HG03565 (cell line): Measurements from ENCODE around the gene AGBL1.

Source experiments
- ATAC-seq: cut with Tn5 transposase; IDR thresholded peaks from one replicate; pipeline ENCODE4 v1.9.1; 2021; ENCODE audit warnings: mild to moderate bottlenecking, moderate library complexity; ENCODE audit not compliant: unreplicated experiment

The AGBL1 gene

GRCh38 chr15:86162641-86163040, 83.0 kb downstream of the AGBL1 start:
- no peak for ATAC-seq

DNA sequence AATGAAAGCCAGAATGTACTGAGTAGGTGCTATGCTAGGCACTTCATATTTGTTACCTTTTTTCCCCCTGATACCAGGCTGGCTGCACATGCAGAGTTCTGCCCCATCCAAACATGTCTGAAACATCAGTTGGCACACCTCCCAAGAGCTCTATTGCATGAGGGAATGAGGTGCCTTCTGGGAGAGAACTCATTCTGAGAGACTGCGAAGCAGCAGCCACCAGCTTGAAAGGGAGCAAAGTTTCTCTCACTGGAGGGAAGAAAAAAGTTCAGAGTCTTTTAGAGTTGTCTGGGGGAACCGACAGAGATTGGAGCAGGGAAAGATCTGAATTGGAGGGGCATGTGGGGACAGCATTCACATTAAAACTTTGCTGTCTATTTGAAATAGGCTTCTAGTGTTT, 84.1 kb downstream of the AGBL1 start:
- ATAC-seq: no peak

- ATAC-seq: no peak
These were observed 84.7 kb downstream of the AGBL1 start for GRCh38 chr15:86164232-86164898.

- ATAC-seq: no peak
These were observed 85.9 kb downstream of the AGBL1 start for GRCh38 chr15:86165265-86166211.

DNA sequence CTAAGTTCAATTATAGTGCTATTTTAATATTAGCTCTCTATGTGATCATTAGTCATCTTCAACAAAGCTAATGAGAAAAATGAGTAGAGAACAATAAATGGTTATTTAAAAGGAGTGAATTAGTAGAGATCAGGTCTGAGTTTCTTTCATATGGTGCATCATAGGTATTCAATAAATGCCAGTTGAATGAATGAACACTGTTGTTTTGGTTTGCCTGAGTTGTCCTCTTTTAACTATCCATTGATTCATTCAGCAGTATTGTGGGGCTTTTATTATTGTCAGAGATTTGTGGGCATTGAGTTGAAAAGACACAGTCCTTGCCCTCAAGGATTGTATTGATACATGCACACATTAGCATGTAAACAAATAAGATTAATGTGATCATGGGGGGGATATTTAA, 88.2 kb downstream of the AGBL1 start:
- no peak for ATAC-seq

GRCh38 chr15:86178845-86179244, 99.2 kb downstream of the AGBL1 start:
- ATAC-seq: no peak

DNA sequence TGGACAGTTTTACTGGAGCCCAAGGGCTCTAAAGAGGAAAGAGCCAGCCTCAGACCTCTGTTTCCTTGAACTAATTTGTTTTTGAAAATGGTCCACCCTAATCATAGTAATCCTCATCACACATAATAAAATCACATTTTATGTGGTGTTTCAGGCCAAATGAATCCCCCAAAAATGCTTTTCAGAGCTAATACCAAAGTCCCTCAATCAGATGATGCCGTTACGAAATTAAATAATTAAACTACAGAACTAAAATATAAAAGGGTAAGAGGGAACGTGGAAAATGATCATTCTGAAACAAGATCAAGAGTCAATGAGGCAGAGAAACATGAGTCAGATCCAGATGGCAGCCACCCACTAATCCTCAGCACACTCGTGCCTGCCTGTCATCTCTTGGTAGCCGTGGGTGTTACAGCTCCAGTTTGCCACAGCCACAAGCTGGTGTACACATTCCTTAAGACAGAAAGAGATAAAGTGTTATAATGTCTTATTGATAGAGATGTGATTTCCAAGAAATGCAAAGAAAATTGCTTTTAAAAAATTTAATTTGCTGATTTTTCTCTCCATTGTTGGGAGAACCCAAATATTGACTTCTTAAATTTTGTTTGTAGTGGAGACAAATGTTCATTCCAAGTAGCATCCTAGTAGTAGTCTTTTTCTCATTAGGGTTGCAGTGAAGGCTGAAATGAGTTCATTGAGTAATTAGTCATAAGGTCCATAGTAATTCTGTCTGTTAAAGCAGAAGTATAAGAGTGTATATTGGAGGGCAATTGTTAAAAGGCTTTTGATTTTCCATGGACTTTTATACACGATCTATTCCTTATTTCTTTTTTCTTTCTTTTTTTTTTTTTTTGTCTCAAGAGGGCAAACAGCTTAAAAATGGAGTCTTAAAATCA, 104.2 kb downstream of the AGBL1 start:
- peak; percentile 63 for ATAC-seq

DNA sequence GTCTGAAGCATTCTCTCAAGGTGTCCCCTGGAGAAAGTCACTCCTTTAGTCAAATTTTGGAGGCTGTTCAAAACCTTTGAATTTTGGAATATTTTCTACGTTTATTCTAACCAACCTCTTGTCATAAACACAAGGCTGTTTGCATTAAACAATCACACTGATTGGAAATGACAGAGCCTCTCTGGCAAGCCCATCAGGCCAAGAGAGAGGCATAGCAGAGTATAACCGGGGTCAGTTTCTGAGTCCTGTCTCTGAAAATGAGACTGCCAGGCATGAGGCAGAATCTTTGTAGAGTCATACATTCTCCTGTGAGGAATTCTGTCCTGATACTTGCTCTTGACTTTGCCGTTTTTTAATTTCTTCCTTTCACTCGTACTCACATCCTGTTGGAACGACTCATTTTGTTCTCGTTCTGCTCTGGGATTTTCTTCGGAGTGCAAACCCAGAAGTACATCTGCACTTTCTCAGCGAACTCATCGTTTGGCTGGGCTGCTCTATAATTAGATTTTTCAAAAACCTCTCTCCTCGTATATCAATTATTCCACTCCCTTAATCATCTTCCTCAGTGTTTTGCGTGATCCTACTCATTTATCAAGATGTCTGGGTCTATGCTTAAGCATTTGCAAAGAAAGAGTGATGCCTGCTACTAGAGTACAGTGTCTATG, 114.2 kb downstream of the AGBL1 start:
- no peak for ATAC-seq

- no peak for ATAC-seq
These were observed 118.1 kb downstream of the AGBL1 start for GRCh38 chr15:86197770-86198169.

DNA sequence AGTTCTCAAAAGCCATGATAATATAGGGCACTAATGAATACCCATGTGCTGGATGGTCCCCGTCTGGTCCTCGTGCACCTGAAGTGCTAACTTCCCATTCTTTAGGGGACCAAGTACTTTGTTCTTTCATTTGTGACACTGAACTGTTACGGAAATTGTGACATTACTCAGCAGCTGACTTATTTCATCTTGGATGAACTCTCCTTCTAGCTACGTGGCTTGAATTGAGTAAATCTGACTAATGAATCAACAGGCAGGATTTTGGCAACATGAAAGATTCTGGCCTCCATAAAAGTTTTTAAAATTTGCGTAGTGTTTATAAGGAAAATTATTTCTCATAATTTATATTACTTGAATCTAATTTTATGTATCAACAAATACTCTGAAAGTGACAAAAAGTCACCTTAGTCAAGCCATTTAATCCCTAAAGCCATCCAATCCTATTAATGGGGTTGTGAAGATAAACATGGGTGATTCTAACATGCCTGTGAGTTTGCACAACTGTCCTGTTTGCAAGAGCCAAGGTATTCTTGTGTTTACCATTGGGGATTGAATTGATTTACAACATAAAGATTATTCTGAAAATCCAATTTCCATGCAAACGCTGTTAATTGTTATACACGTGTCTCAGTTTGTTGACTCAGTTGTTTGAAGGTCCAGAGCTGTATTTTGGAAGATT, 119.9 kb downstream of the AGBL1 start:
- ATAC-seq: no peak

- ATAC-seq: no peak
These were observed 121.8 kb downstream of the AGBL1 start for GRCh38 chr15:86201313-86202008.

DNA sequence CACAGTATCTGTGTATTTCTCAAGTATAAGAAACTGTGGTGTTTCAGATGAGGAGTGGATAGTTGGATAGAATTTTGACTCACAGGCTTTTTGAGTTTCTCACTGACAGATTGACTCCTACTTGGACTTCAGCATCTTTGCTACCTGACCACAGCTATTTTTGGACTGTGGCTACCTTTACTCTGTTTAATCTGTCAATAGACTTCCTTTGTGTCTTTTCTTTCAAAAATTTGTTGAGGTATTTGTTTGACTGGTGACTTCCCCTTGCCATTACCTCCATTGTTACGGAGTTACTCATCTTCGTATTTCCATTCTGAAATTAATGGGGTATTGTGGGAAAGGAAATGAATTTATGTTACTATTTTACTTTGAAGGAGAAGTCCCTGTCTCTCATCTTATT, 123.8 kb downstream of the AGBL1 start:
- ATAC-seq: no peak

GRCh38 chr15:86205096-86205495, 125.4 kb downstream of the AGBL1 start:
- no peak for ATAC-seq

GRCh38 chr15:86213420-86213819, 133.7 kb downstream of the AGBL1 start:
- ATAC-seq: no peak

DNA sequence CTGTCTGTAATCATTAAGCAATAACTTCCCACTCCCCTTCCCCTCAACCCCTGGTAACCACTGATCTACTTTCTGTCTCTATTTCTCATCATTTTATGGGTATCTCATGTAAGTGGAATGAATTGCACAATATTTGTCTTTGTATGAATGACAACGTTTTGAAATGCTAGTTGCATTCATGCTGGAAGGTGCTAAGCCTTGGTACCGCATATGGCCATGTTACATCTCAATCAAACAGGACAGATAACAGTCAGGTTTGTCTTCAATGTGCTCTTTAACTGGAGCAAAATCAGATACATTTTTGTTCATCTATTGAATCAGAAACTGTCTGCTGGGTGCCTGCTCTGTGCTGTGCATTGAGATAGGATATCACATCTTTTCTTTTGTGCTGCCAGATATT, 134.2 kb downstream of the AGBL1 start:
- ATAC-seq: no peak

- ATAC-seq: no peak
These were observed 141.4 kb downstream of the AGBL1 start for GRCh38 chr15:86221119-86221518.

DNA sequence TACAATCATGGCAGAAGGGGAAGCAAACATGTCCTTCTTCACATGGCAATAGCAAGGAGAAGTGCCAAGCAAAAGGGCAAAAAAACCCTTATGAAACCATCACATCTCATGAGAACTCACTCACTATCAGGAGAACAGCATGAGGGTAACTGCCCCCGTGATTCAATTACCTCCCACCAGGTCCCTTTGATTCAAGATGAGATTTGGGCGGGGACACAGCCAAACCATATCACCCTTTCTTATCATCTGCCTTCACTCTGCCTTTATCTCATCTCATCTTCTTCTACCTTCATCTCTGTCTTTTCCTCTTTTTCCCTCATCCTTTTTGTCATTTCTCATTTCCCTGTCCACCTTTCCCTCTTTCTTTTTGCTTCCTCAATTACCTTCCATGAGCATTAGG, 149.6 kb downstream of the AGBL1 start:
- ATAC-seq: no peak

- no peak for ATAC-seq
These were observed 150.3 kb downstream of the AGBL1 start for GRCh38 chr15:86229936-86230335.

GRCh38 chr15:86231864-86232721, 152.4 kb downstream of the AGBL1 start:
- ATAC-seq: no peak
